ENCODE results near the gene ASCL1. TPM values are rescaled to one million over a fixed set of nuclear protein-coding genes. Genes with fewer than 3 reads are reported as not detected.

The ASCL1 gene
- total RNA-seq, 1 experiment from 2014 or later: not detected

DNA sequence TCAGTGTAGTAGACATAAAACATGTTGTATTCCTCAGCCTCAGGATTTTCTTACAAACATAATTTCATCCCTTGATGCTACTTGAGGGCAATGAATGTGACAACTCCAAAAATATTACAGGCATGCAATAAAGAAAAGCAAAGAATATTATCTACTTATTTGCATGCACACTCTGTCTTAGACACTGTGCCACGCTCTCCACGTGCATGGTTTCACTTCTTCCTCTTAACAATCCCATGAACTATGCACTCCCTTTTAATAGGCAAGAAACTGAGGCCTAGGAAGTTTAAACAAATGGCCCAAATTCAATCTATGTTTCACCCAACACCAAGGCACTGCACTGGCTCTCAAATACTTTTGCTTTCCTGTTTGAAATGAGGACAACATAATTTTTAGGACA is 38.6 kb upstream of the ASCL1 start:
- H3K36me3 Mint-ChIP-seq (ENCODE audit: insufficient read depth, unreplicated experiment): peaks cover 5% of the 10 kb centered on the region
- H3K4me1 ChIP-seq: peaks cover 18% of the 10 kb centered on the region
- no TSS peak for BruUV-seq (replicated peaks)
- H3K9me3 Mint-ChIP-seq (ENCODE audit: unreplicated experiment): no peaks in the 10 kb centered on the region
- H3K9me3 ChIP-seq: no peaks in the 10 kb centered on the region
- CTCF ChIA-PET: no interaction called here
- TF ChIP-seq, protein P1, sequence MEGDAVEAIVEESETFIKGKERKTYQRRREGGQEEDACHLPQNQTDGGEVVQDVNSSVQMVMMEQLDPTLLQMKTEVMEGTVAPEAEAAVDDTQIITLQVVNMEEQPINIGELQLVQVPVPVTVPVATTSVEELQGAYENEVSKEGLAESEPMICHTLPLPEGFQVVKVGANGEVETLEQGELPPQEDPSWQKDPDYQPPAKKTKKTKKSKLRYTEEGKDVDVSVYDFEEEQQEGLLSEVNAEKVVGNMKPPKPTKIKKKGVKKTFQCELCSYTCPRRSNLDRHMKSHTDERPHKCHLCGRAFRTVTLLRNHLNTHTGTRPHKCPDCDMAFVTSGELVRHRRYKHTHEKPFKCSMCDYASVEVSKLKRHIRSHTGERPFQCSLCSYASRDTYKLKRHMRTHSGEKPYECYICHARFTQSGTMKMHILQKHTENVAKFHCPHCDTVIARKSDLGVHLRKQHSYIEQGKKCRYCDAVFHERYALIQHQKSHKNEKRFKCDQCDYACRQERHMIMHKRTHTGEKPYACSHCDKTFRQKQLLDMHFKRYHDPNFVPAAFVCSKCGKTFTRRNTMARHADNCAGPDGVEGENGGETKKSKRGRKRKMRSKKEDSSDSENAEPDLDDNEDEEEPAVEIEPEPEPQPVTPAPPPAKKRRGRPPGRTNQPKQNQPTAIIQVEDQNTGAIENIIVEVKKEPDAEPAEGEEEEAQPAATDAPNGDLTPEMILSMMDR (IDR thresholded peaks at IDR 0.05; ENCODE audit: insufficient read depth in 1 of 2, low read depth in 1 of 2, low read length in 1 of 2, severe bottlenecking in 1 of 2, unreplicated experiment in 1 of 2): no peak
- peaks cover 17% of the 10 kb centered on the region for H3K4me1 Mint-ChIP-seq (ENCODE audit: low read depth, unreplicated experiment)
- no peak overlapping the region for H3K4me3 ChIP-seq (ENCODE audit: low read depth, low read length)
- DNase-seq: no peak
- intact Hi-C loops (cut with micrococcal nuclease; ENCODE audit: unreplicated experiment): no loop called here
- no peaks in the 10 kb centered on the region for H3K27me3 ChIP-seq (replicated peaks; ENCODE audit: control insufficient read depth, insufficient read depth, low read length)
- no peaks in the 10 kb centered on the region for H3K27me3 Mint-ChIP-seq (ENCODE audit: insufficient read depth, unreplicated experiment)
- H3K27ac Mint-ChIP-seq (ENCODE audit: unreplicated experiment): no peak overlapping the region
- no peak overlapping the region for H3K4me3 Mint-ChIP-seq (ENCODE audit: unreplicated experiment)
- H3K36me3 ChIP-seq (ENCODE audit: control insufficient read depth, insufficient read depth, low read length): no peaks in the 10 kb centered on the region
- POLR2A ChIA-PET: no interaction called here

DNA sequence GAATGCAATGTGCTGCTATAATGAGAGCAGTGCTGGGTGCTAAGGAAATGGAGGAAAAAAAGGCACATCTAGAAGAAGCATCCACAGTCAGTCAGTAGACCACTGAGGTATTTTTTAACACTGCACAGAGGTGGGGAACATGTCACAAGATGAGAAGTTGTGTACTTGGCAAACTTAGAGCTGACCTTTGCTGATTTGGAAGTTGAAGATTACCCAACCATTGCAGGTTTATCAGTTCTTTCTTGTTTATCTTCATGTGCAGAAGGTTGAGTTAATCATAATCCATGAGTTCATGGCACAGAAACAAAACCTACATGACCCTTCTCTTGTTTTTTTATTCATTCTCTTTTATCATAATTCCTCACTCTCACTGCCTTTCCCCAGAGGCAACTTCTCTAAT is 37.2 kb upstream of the ASCL1 start:
- H3K27me3 Mint-ChIP-seq (ENCODE audit: insufficient read depth, unreplicated experiment): no peaks in the 10 kb centered on the region
- no peak overlapping the region for H3K4me3 ChIP-seq (ENCODE audit: low read depth, low read length)
- H3K27me3 ChIP-seq (replicated peaks; ENCODE audit: control insufficient read depth, insufficient read depth, low read length): no peaks in the 10 kb centered on the region
- intact Hi-C loops (cut with micrococcal nuclease; ENCODE audit: unreplicated experiment): no loop called here
- TF ChIP-seq, protein P1 (IDR thresholded peaks at IDR 0.05; ENCODE audit: insufficient read depth in 1 of 2, low read depth in 1 of 2, low read length in 1 of 2, severe bottlenecking in 1 of 2, unreplicated experiment in 1 of 2): no peak
- no peaks in the 10 kb centered on the region for H3K9me3 Mint-ChIP-seq (ENCODE audit: unreplicated experiment)
- H3K27ac Mint-ChIP-seq (ENCODE audit: unreplicated experiment): no peak overlapping the region
- peaks cover 5% of the 10 kb centered on the region for H3K36me3 Mint-ChIP-seq (ENCODE audit: insufficient read depth, unreplicated experiment)
- no peaks in the 10 kb centered on the region for H3K36me3 ChIP-seq (ENCODE audit: control insufficient read depth, insufficient read depth, low read length)
- ChIA-PET CTCF (no interaction called here), POLR2A (no interaction called here)
- H3K9me3 ChIP-seq: no peaks in the 10 kb centered on the region
- no TSS peak for BruUV-seq (replicated peaks)
- peaks cover 17% of the 10 kb centered on the region for H3K4me1 Mint-ChIP-seq (ENCODE audit: low read depth, unreplicated experiment)
- H3K4me1 ChIP-seq: peaks cover 18% of the 10 kb centered on the region
- peak in 1 of 2 experiments; percentile 20 for DNase-seq
- H3K4me3 Mint-ChIP-seq (ENCODE audit: unreplicated experiment): no peak overlapping the region

DNA sequence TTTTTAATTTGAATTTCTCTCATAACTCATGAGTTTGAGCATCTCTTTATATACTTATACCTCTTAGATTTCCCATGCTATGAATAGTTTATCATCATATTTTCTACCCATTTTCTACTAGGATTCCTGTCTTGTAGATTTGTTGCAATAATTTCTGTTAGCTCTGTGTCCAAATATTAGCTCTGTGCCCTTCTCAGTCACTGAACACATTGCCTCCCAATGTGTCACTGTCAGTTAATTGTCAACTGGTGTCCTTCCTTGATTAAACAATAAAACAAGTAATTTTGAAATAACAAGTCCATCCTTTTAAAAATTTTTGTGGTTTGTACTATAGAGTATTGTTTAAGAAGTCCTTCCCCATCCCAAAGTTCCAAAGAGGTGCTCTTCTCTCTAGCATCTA is 36.2 kb upstream of the ASCL1 start:
- TF ChIP-seq, protein P1 (IDR thresholded peaks at IDR 0.05; ENCODE audit: insufficient read depth in 1 of 2, low read depth in 1 of 2, low read length in 1 of 2, severe bottlenecking in 1 of 2, unreplicated experiment in 1 of 2): no peak
- Histone ChIP-seq H3K9me3 (no peaks in the 10 kb centered on the region), H3K4me1 (peaks cover 18% of the 10 kb centered on the region), H3K36me3 (ENCODE audit: control insufficient read depth, insufficient read depth, low read length) (no peaks in the 10 kb centered on the region), H3K4me3 (ENCODE audit: low read depth, low read length) (no peak overlapping the region), H3K27me3 (replicated peaks; ENCODE audit: control insufficient read depth, insufficient read depth, low read length) (no peaks in the 10 kb centered on the region)
- H3K36me3 Mint-ChIP-seq (ENCODE audit: insufficient read depth, unreplicated experiment): peaks cover 4% of the 10 kb centered on the region
- no peaks in the 10 kb centered on the region for H3K9me3 Mint-ChIP-seq (ENCODE audit: unreplicated experiment)
- H3K27ac Mint-ChIP-seq (ENCODE audit: unreplicated experiment): no peak overlapping the region
- BruUV-seq (replicated peaks): no TSS peak
- intact Hi-C loops (cut with micrococcal nuclease; ENCODE audit: unreplicated experiment): no loop called here
- H3K4me1 Mint-ChIP-seq (ENCODE audit: low read depth, unreplicated experiment): peaks cover 17% of the 10 kb centered on the region
- H3K4me3 Mint-ChIP-seq (ENCODE audit: unreplicated experiment): no peak overlapping the region
- ChIA-PET POLR2A (no interaction called here), CTCF (no interaction called here)
- H3K27me3 Mint-ChIP-seq (ENCODE audit: insufficient read depth, unreplicated experiment): peaks cover 4% of the 10 kb centered on the region
- no peak for DNase-seq

All from Caco-2 (cell line).